AML-193 (cell line): ENCODE measurements around the gene GRK5.
"Not testable (repeated sequence)": the region's sequence is repeated elsewhere in the genome, so short reads cannot be mapped to it uniquely, and the experiment has no call there.

Source experiments
- DNase-seq, 2 experiments: peaks; one replicate each; lab custom pipeline; 2025; lab: John Stamatoyannopoulos, UW

Gene GRK5

DNA sequence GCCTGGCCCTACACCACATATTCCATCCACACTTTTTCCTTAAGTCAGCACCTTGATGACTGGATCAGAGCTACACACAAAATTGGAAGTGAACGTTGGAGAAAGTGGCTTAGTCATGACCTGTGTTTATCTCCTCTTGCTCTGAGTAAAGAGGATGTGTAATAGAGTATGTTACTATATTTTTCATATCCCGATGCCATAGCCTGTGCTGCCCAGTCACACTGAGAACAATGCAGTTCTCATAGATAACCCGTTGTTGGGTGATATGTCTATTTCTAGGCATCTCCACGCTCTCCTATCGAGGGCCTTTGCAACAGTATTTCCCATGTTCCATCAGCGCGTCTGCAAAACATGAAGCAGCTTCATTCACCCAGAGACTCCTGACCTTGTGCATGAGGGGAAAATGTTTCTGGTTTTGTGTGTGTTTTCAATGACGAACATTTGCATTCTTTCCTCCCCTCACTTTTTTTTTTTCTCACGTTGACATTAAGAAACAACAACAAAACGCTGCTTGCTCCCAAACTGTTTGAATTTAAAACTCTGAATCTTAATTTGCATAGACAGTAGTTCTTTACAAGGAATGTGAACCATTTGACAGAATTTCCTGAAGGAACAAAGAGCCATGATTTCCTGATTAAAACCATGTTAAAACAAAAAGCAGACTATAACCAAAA lies 43.4 kb downstream of the GRK5 start:
- DNase-seq, result no peak

DNA sequence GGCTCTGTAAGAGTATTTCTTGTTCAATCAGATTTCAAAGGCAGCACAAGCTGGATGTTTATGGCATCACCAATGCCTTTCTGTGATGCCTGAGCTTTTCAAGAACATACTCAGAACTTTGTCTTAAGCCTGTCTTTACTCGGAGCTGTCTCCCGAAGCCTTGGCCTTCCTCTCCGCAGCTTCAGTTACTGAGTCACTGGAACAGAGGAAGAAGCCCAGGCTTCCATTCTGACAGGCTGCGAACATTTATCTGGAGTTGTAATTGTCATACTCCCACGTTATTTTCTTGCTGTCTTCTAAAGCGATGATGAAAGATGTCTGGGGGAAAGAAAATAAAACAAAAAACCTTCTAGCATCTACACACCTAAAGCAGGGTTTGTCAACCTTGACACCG lies 43.9 kb downstream of the GRK5 start:
- DNase-seq, result no peak

DNA sequence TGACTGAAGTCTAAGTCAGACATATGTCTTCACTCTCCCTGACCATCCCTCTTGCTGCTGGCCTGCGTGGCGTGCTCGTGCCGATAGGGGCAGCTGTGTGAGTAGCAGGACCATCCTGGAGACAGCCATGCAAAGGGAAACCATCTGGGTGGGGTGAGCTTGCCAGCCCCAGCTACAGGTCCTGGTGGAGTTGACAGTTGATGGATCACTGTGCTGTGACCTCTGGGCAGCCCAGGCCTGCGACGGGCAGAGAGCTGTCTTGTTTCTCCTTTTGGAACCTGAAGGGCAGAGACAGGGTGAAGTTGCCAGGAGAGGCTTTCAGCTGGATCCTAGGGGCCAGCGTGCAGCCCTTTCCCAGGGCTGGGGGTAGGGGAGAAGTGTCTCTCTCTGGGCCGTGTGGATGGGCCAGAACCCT lies 44.7 kb downstream of the GRK5 start:
- no peak for DNase-seq

DNA sequence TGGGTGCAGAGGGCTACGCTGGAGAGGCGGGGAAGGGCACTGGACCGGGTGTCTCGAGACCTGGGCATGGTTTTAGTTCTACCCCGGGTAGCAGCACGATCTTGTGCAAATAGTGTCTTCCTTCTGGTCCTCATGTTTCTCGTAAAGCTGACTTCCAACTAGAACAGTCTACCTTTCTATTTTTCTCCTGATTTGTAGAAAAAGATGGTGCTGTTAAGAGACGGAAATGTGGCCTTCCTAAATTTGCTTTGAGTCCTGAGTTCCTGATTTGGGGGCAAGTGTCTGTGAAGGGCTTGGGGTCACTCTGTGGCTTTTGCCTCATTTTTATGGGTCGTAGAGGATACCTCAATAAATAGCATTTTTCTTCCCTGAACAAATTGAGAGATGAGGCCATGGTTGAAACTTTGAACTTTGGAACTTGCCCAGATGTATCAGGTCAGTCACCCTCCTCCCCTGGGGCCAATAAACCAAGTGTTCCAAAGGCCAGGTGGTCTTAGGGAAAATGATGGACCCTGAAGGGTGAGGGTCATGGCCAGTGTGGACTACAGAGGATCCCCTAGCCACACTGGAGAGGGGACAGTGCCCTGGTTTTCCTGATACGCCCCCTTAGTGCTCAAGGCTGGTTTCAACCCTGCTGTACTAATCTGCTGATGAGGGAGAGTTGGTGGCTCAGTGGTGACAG lies 45.2 kb downstream of the GRK5 start:
- no peak for DNase-seq

DNA sequence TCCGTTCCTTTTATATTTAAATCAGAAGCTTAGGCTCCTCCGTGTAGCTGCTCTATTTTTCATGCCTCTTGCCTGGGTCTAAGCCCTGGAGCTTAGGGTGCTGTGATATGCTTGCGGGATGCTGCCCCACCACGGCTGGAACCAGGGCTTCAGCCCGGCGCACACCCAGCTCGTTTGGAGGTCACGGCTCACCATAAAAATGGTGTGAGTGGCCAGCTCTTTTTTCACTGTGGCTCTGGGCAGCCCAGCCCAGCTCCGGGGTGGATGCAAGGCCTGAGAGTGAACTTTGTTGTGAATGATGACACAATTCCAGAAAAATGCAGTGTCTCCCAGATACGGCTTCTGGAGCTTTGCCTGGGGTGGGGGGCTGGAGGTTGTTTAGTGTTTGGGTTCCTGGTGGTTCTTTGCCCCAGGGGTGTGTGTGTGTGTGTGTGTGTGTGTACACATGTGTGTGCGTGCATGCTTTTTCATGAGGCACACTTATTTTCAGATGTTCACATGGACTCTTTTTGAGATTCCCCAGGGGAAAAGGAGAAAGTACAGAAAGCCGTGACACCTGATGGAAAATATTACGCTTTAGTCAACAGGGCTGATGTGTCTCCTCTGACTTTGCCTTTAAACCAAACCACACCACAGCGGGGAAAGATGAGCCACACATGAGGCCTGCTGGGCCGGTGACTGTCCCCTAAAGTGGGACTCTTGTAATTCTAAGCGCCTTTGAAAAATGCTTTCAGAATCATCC lies 46.2 kb downstream of the GRK5 start:
- DNase-seq, result no peak

DNA sequence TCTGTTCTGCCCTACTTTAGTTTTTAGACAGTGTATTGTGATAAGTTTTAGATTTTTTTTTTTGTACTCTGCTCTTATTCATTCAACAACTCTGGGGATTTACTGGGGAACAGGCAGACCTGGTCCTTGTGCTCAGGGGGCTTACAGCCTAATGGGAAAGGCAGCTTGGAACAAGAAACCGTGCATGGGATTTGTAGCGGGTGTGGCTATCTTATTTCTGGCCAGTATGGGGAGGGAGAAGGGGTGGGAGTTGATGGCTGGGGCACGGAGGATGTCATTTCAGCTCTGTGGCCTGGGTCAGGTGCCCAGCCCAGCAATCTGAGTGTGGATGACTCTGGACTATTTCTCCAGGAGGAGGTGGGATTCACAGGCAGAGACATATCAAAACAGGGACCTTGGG lies 47.0 kb downstream of the GRK5 start:
- no peak for DNase-seq

DNA sequence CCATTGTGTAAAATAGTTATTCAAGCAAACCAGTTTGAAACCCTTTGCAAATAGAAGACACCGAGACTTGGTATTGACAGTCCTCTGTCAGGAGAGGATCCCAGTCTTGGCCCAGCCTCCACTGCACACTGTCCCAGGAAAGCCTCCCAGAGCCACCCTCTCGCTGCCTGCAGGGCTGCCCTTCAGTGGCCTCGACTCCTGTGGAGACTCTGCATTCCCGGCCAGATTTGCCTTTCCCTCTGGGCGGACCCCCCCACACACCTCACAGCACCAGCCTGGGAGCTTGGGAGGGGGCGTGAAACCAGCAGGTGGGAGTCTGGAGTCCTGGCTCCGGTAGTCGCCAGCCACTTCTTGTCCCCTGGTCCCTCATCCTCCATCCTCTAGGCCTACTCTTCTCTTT lies 48.7 kb downstream of the GRK5 start:
- no peak for DNase-seq

DNA sequence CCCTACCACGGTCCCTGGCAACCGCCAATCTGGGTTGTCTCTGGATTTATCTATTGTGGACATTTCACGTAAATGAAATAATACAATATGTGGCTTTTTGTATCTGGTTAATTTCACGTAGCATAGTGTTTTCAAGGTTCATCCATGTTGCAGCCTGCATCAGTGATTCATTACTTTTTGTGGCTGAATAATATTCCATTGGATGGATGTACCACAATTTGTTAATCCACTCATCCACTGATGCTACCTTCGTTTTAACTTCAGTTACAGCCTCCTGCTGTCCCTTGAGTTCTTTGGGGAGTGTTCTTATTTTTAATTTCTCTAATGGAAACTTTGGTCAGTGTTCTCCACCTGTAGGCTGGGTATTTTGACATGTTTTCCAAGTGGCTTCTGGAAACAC lies 49.5 kb downstream of the GRK5 start:
- DNase-seq, result no peak

DNA sequence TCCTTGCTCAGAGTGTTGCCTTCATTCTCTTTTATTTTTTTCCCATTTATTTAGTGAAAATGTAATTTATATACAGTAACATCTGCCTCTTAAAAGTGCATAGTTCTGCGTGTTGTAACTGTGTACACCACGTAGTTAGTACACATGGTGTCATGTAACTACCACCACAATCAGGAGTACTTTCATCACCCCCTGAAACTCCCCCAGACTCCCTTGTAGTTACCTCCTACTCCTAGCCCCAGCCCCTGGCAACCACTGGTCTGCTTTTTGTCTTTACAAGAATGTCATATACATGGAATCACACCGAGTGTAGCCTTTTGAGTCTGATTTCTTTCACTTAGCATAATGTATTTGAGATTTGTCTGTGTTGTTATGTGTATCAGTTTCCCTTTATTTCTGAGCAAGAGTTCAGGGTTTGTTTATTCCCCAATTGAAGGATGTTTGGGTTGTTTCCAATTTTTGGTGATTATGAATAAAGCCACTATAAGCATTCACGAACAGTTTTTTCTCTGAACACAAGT lies 50.6 kb downstream of the GRK5 start:
- no peak for DNase-seq

DNA sequence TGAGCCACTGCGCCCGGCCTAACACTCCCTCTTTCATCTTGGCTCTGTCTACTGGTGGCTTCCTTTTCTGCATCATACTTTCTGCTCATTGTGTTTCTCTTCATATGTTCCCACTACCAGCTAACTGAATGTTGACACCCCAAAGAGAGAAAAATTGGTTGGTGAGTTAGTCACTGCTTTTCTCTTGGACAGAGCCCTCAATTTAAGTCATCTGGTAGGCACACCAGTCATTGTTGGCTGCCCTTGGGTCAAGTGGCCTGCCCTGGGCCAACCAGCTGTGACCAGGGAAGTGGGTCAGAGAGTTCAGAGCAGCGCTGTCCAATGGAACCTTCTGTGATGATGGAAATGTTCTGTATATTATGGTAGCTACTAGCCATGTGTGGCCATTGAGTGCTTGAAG lies 52.0 kb downstream of the GRK5 start:
- no peak for DNase-seq

DNA sequence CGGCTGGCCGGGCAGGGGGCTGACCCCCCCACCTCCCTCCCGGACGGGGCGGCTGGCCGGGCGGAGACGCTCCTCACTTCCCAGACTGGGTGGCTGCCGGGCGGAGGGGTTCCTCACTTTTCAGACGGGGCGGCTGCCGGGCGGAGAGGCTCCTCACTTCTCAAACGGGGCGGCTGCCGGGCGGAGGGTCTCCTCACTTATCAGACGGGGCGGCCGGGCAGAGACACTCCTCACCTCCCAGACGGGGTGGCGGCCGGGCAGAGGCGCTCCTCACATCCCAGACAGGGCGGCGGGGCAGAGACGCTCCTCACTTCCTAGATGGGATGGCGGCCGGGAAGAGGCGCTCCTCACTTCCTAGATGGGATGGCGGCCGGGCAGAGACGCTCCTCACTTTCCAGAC lies 53.6 kb downstream of the GRK5 start:
- DNase-seq, result not testable (repeated sequence)

DNA sequence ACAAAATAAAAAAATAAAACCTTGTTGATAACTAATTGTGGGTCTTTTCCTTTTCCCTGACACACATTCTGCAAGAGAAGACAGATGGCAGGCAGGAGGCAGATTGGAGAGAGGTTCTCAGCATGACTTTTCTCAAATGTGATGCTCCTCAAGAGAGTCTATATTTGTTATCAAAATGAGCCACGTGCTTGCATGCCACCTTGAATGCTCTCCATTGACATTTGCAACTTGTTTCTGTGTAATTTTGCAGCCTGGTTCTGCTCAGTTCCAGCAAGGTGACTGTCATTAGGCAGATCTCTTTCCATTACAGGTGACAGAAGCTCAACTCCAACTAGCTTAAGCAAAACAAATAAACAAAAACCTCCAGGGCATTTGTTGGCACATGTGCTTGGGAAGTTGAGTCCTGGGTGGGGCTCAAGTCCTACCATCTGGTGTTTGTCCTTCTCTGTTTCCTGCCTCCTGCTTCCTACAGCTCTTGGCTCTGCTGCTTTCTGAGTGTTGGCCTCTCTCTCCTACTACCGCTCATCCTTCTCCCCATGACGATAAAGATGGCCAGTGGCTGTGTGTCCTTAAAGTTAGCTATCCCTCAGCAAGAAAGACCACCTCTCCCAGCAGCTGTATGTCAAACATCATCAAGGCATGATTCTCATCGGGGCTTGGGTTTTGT lies 56.7 kb downstream of the GRK5 start:
- no peak for DNase-seq

DNA sequence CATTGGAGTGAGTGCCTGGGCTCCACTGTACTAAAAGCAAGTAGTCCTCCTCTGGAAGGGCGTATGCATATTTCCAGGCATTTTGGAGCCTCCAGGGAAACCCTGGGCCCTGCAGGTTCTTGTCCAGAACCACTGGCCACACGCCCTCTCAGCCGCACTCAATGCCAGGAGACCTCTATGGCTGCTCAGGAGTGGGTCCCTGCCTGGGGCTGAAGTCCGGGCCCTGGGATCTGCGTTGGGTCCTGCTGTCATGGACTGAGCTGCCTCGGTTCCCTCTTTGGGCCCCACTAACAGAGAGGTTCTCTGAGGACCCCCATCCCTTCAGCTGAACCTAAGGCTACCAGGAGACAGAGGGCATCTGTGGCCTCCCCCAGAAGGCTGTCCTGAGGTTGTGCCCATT lies 58.3 kb downstream of the GRK5 start:
- DNase-seq, result no peak

DNA sequence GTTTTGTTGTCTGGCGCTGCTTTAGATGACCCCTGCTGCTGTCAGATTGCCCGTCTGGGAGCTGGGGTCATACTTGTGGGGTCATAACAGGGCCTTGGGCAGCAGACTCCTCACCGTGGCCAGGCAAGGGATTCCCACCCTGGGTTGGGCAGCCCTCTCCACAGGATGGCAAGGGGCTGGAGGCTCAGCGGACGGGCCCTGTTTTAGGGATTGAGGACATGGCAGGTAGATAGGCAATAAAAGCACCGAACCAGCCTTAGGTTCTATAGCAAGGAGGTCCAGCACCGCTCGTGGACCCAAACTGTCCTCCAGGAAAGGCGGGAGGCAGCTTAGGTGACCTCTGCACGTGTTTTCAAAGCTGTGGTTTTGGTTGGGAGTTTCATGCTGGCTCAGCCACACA lies 60.0 kb downstream of the GRK5 start:
- no peak for DNase-seq

DNA sequence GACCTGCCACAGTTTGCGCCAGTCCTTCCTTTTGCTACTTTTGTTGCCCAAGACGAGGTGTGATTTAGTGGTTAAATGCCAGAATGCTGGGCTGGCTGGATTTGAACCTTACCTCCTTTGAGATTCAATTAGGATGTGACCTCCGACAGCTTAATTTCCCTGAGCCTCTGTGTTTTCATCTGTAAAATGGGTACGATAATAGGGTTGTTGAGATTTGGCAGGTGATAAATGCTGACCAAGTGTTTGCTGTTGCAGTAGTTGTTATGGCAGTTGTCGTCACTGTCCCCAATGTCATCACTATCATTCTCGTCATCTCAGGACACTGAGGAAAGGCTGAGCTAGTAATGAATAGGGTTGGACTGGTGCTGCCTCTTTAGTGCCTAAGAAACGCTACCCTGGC lies 61.1 kb downstream of the GRK5 start:
- no peak for DNase-seq

DNA sequence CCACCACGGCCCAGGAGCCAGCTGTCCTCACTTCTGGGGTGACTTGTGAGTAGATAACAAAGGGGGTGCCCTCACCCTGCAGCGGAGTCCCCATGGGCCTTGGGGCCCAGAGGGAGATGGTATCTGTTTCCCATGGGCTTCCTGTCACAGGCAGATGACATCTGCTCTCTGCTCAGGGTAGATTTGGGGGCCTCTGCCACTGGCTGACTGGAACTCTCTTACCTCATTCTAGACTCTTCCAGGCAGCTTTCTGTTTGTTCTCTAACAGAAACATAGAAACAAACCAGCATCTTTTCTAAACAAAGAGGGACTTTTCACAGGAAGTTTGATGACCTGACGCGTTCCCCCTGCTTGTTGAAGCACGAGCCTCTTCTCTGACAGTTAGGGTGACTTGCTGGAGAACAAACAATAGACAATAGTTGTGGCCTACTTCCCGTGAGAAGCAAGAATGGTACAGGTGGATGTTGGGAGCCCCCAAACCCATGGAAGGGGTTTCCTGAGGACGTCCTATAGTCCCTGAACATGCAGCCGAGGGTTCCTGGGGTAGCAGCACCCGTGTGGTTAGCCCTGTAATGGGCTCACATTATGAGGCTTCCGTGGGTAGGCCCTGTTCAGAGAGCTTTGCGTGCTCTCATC lies 61.6 kb downstream of the GRK5 start:
- no peak for DNase-seq

DNA sequence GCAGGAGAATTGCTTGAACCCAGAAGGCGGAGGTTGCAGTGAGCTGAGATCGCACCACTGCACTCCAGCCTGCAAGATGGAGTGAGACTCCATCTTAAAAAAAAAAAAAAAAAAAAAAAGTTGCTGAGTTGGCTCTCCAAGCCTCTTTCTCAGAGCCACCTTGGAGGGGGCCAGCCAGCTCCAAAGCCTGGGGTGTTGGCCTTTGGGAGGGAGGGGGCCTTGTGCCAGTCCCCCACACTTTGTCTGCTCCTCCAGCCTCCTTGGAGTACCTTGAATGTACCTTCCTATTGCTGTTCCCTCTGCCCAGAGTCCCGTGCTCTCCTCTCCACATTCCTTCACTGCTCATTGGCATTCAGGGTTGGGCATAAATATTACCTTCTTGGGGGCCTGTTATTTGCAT lies 62.4 kb downstream of the GRK5 start:
- DNase-seq, result no peak

DNA sequence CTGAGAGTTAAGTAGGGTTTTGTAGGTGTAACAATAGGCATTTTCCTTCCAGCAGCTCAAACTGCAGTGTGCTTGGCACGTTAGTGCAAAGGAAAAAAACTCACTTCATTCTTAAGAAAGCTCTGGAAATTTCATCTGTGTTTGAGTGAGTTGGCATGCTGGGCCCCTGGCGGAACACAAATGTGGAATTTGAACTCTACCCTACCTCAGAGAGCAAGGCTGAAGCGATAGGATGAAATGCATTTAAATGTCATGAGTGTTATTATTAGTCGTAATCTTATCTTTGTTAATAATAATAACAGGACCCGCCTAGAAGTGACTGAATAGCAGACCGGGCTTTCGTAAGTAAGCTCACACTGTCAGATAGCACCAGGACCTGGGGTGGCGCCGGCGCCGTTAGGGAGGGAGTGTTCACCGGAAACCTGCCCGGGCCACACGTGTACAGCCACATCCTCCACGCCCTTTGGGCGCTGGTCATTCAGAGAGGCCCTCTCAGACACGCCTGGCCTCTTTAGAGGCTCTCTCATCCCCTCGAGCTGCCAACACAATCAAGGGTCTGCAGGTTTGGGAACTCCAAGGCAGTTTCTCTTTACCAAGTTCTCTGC lies 63.5 kb downstream of the GRK5 start:
- DNase-seq, result no peak

DNA sequence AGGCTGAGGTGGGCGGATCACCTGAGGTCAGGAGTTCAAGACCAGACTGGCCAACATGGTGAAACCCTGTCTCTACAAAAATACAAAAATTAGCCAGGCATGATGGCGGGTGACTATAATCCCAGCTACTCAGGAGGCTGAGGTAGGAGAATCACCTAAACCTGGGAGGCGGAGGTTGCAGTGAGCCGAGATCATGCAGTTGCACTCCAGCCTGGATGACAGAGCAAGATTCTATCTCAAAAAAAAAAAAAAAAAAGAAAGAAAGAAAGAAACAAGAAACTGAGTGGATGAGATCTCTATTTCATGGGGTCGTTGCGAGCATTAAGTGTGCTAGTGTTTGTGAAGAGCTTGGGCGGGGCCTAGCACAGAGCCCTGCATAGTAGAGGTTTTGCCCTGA lies 65.0 kb downstream of the GRK5 start:
- not testable (repeated sequence) for DNase-seq

DNA sequence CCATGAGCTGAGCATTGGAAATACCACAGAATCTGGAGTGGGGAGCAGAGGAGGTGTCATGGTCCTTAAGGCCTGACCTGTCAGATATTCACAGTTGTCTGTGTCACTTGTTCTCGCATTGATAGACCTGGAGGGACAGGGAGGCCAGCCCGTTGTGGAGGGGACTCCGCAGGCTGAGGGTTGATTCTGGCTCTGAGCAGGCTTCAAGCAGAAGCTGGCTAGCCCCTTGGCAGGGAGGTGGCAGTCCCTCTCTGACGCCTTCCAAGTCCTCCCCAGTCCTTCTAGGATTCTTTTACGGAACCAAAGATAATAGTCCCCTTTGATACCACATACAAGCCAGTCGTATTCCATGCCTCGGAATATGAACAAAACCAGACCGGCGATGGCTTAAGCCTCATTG lies 65.4 kb downstream of the GRK5 start:
- no peak for DNase-seq

DNA sequence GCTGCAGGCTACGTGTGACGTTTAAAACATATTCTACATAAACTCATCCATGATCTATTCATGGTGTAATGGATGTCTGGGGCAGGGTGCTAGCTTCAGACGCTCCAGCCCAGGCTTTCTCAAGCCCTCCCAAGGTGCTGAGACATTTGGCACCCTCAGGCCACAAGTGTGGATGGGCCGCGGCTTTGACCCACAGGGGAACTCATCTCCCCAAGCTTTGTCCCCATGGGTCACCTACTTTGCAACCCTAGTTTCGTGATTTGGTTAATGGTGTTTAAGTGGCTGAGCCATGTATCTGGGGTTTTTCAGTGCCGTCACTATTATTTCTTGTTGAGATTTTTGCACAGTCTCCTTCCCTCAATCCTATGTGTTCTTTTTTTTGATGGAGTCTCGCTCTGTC lies 66.0 kb downstream of the GRK5 start:
- no peak for DNase-seq
